Measurements from ENCODE around the gene FPR3.
"Not testable (repeated sequence)": the region's sequence is repeated elsewhere in the genome, so short reads cannot be mapped to it uniquely, and the experiment has no call there.

FPR3 gene

GRCh38 chr19:51804789-51805188 lies 9.8 kb downstream of the FPR3 start:
- not testable (repeated sequence) for FAIRE-seq; DNase-seq (ENCODE audit: extremely low spot score, insufficient read length, low read depth)

GRCh38 chr19:51805396-51805795 lies 10.4 kb downstream of the FPR3 start:
- DNase-seq (ENCODE audit: extremely low spot score, insufficient read length, low read depth); FAIRE-seq: not testable (repeated sequence)

- FAIRE-seq; DNase-seq (ENCODE audit: extremely low spot score, insufficient read length, low read depth): not testable (repeated sequence)
These were observed 11.6 kb downstream of the FPR3 start for GRCh38 chr19:51806571-51806970.

GRCh38 chr19:51807111-51807701 lies 12.2 kb downstream of the FPR3 start:
- FAIRE-seq (no peak), DNase-seq (ENCODE audit: extremely low spot score, insufficient read length, low read depth) (no peak)

- DNase-seq (ENCODE audit: extremely low spot score, insufficient read length, low read depth): no peak
These were observed 13.0 kb downstream of the FPR3 start for GRCh38 chr19:51807925-51808324.

GRCh38 chr19:51808333-51808986 lies 13.5 kb downstream of the FPR3 start:
- FAIRE-seq (no peak), DNase-seq (ENCODE audit: extremely low spot score, insufficient read length, low read depth) (no peak)

More at GRCh38 chr19:51807925-51808324, 13.0 kb downstream of the FPR3 start:
- no peak for FAIRE-seq

GRCh38 chr19:51809787-51810186 lies 14.8 kb downstream of the FPR3 start:
- FAIRE-seq (no peak), DNase-seq (ENCODE audit: extremely low spot score, insufficient read length, low read depth) (no peak)

- FAIRE-seq (no peak), DNase-seq (ENCODE audit: extremely low spot score, insufficient read length, low read depth) (no peak)
These were observed 15.3 kb downstream of the FPR3 start for GRCh38 chr19:51810223-51810622.

- no peak for FAIRE-seq
- DNase-seq (ENCODE audit: extremely low spot score, insufficient read length, low read depth): no peak
These were observed 16.4 kb downstream of the FPR3 start for GRCh38 chr19:51811344-51811743.

- DNase-seq (ENCODE audit: extremely low spot score, insufficient read length, low read depth): no peak
- no peak for FAIRE-seq
These were observed 20.1 kb downstream of the FPR3 start for GRCh38 chr19:51815043-51815442.

GRCh38 chr19:51816711-51817110 lies 21.8 kb downstream of the FPR3 start:
- DNase-seq (ENCODE audit: extremely low spot score, insufficient read length, low read depth) (no peak), FAIRE-seq (no peak)

GRCh38 chr19:51820011-51820410 lies 25.1 kb downstream of the FPR3 start:
- DNase-seq (ENCODE audit: extremely low spot score, insufficient read length, low read depth) (no peak), FAIRE-seq (no peak)

GRCh38 chr19:51820831-51821446 lies 26.0 kb downstream of the FPR3 start:
- no peak for FAIRE-seq
- DNase-seq (ENCODE audit: extremely low spot score, insufficient read length, low read depth): no peak

GRCh38 chr19:51821456-51821855 lies 26.5 kb downstream of the FPR3 start:
- no peak for DNase-seq (ENCODE audit: extremely low spot score, insufficient read length, low read depth)
- FAIRE-seq: no peak

GRCh38 chr19:51821921-51822320 lies 27.0 kb downstream of the FPR3 start:
- FAIRE-seq (no peak), DNase-seq (ENCODE audit: extremely low spot score, insufficient read length, low read depth) (no peak)

GRCh38 chr19:51822325-51822724 lies 27.4 kb downstream of the FPR3 start:
- DNase-seq (ENCODE audit: extremely low spot score, insufficient read length, low read depth): no peak

GRCh38 chr19:51822946-51823345 lies 28.0 kb downstream of the FPR3 start:
- FAIRE-seq (no peak), DNase-seq (ENCODE audit: extremely low spot score, insufficient read length, low read depth) (no peak)

More at GRCh38 chr19:51822325-51822724, 27.4 kb downstream of the FPR3 start:
- no peak for FAIRE-seq

GRCh38 chr19:51824281-51825005 lies 29.5 kb downstream of the FPR3 start:
- DNase-seq (ENCODE audit: extremely low spot score, insufficient read length, low read depth) (no peak), FAIRE-seq (no peak)

GRCh38 chr19:51830274-51830673 lies 35.3 kb downstream of the FPR3 start:
- DNase-seq (ENCODE audit: extremely low spot score, insufficient read length, low read depth): no peak

GRCh38 chr19:51837145-51837544 lies 42.2 kb downstream of the FPR3 start:
- no peak for DNase-seq (ENCODE audit: extremely low spot score, insufficient read length, low read depth)
- FAIRE-seq: no peak

More at GRCh38 chr19:51830274-51830673, 35.3 kb downstream of the FPR3 start:
- no peak for FAIRE-seq

Measured in GM18507 (cell line).